GM23338 (cell line): Measurements from ENCODE around the gene PNMA1.

ENCODE experiments used
- CREB1 ChIP-seq: fragments of 250-450 bp; sonication (Bioruptor Pico); IDR thresholded peaks from 2 replicates; pipeline ENCODE4 v1.5.0; 2020; ENCODE audit warnings: low read depth, mild to moderate bottlenecking, moderate library complexity
- CTCF ChIP-seq, 2 experiments: fragments of 200-600 bp in 1 of 2; sonication (generic) in 1 of 2; conservative IDR thresholded peaks; 2 replicates each; pipeline versions ENCODE4 v1.5.1 to v1.6.1; 2016 to 2017; ENCODE audit warnings: antibody characterized with exemption in 2 of 2, low read depth in 2 of 2, mild to moderate bottlenecking in 2 of 2, moderate library complexity in 1 of 2
- ETS1 ChIP-seq: IDR thresholded peaks from 2 replicates; pipeline ENCODE4 v1.6.1; 2016; ENCODE audit warnings: antibody characterized with exemption
- EZH2 ChIP-seq: fragments of 200-600 bp; sonication (generic); IDR thresholded peaks from one replicate; pipeline ENCODE4 v1.8.0; 2017; ENCODE audit warnings: antibody characterized with exemption, mild to moderate bottlenecking, low read depth; ENCODE audit not compliant: unreplicated experiment
- EZH2phosphoT487 ChIP-seq: fragments of 200-600 bp; sonication (generic); IDR thresholded peaks from one replicate; pipeline ENCODE4 v1.8.1; 2018; ENCODE audit warnings: antibody characterized with exemption; ENCODE audit not compliant: unreplicated experiment
- JUNB ChIP-seq: IDR thresholded peaks from one replicate; pipeline ENCODE4 v1.6.1; 2016; ENCODE audit warnings: antibody characterized with exemption; ENCODE audit not compliant: unreplicated experiment
- NANOG ChIP-seq: IDR thresholded peaks from 2 replicates; pipeline ENCODE4 v1.6.1; 2016; ENCODE audit warnings: antibody characterized with exemption, borderline replicate concordance
- POLR2AphosphoS5 ChIP-seq: IDR thresholded peaks from 2 replicates; pipeline ENCODE4 v1.6.1; 2016; ENCODE audit warnings: antibody characterized with exemption, low read depth
- REST ChIP-seq: IDR thresholded peaks from one replicate; pipeline ENCODE4 v1.6.1; 2018; ENCODE audit warnings: antibody characterized with exemption; ENCODE audit not compliant: unreplicated experiment
- STAT1 ChIP-seq: IDR thresholded peaks from one replicate; pipeline ENCODE4 v1.6.1; 2016; ENCODE audit warnings: antibody characterized with exemption; ENCODE audit not compliant: unreplicated experiment
- ZNF114 ChIP-seq: fragments of 250-450 bp; sonication (Bioruptor Pico); IDR thresholded peaks from 2 replicates; pipeline ENCODE4 v1.5.0; 2020; ENCODE audit warnings: mild to moderate bottlenecking, moderate library complexity
- ZNF331 ChIP-seq: fragments of 250-450 bp; sonication (Bioruptor Pico); IDR thresholded peaks from 2 replicates; pipeline ENCODE4 v1.5.0; 2020; ENCODE audit warnings: low read depth, mild to moderate bottlenecking, moderate library complexity
- ZNF462 ChIP-seq: fragments of 250-450 bp; sonication (Bioruptor Pico); IDR thresholded peaks from 2 replicates; pipeline ENCODE4 v1.5.0; 2020; ENCODE audit warnings: mild to moderate bottlenecking, moderate library complexity

GRCh38 chr14:73685328-73685727 is 28.9 kb downstream of the PNMA1 start:
- no peak for TF ChIP-seq EZH2phosphoT487
- no peak for TF ChIP-seq EZH2
- TF ChIP-seq CTCF (conservative IDR thresholded peaks at IDR 0.05; ENCODE audit: low read depth in 2 of 2), result no peak
- no peak for TF ChIP-seq POLR2AphosphoS5
- TF ChIP-seq JUNB, result no peak
- TF ChIP-seq REST, result no peak
- no peak for TF ChIP-seq NANOG
- no peak for TF ChIP-seq ZNF331 (CRISPR knock-in tag)
- no peak for TF ChIP-seq ZNF462 (CRISPR knock-in tag)
- TF ChIP-seq STAT1, result no peak
- TF ChIP-seq CREB1 (CRISPR knock-in tag), result no peak
- no peak for TF ChIP-seq ETS1
- TF ChIP-seq ZNF114 (CRISPR knock-in tag), result no peak
